ENCODE data around the gene SRXN1. TPM values are rescaled to one million over a fixed set of nuclear protein-coding genes. Genes with fewer than 3 reads are reported as not detected.

SRXN1 gene
- total and polyA plus RNA-seq, 8 donors = 6.4 to 40.1 (median 23.5) TPM

GRCh38 chr20:664151-664550 lies 11.2 kb upstream of the SRXN1 start:
- Histone ChIP-seq H3K9me3 (no peaks in the 10 kb centered on the region), H3K27ac (no peak overlapping the region), H3K4me3 (no peak overlapping the region), H3K4me1 (peaks cover 4 to 17% (median 7%) of the 10 kb centered on the region in 4 donors), H3K27me3 (peaks cover 15 to 99% (median 73%) of the 10 kb centered on the region in 3 donors), H3K36me3 (no peaks in the 10 kb centered on the region)
- no peak for DNase-seq
- TF ChIP-seq POLR2A (IDR thresholded peaks at IDR 0.05) (no peak), CTCF (IDR thresholded peaks at IDR 0.05) (no peak), POLR2AphosphoS5 (IDR thresholded peaks at IDR 0.05) (no peak), EP300 (IDR thresholded peaks at IDR 0.05) (no peak)
- 8 to 15% (median 9%) methylated on average over 20 to 60 of the region's 60 CpGs; no CpG with 5 or more reads in 1 of the 5 donors for WGBS, 5 donors
- intact Hi-C loops (cut with DNase I; ENCODE audit: low total_unique reads) = no loop called here

- peak overlapping the region in 1 of 4 donors; percentile 22 for H3K4me3 ChIP-seq
- H3K27ac ChIP-seq = no peak overlapping the region
- H3K36me3 ChIP-seq = no peaks in the 10 kb centered on the region
- TF ChIP-seq CTCF (IDR thresholded peaks at IDR 0.05) (no peak), POLR2A (IDR thresholded peaks at IDR 0.05) (no peak), POLR2AphosphoS5 (IDR thresholded peaks at IDR 0.05) (no peak), EP300 (IDR thresholded peaks at IDR 0.05) (no peak)
- no peaks in the 10 kb centered on the region for H3K9me3 ChIP-seq
- H3K27me3 ChIP-seq = peaks cover 15 to 100% (median 73%) of the 10 kb centered on the region in 3 donors
- intact Hi-C loops (cut with DNase I; ENCODE audit: low total_unique reads) = no loop called here
- H3K4me1 ChIP-seq = peaks cover 4 to 17% (median 7%) of the 10 kb centered on the region in 4 donors
- 5 to 6% (median 6%) methylated on average over 42 to 84 of the region's 84 CpGs for WGBS, 5 donors
- peak in 1 of 2 donors; percentile 59 for DNase-seq
Observed at GRCh38 chr20:663315-664090, 10.5 kb upstream of the SRXN1 start.

- no peak for DNase-seq
- 19 to 26% (median 21%) methylated on average over 15 to 16 of the region's 16 CpGs for WGBS, 5 donors
- H3K4me3 ChIP-seq = no peak overlapping the region
- H3K4me1 ChIP-seq = peaks cover 4 to 17% (median 7%) of the 10 kb centered on the region in 4 donors
- H3K36me3 ChIP-seq = no peaks in the 10 kb centered on the region
- no peaks in the 10 kb centered on the region for H3K9me3 ChIP-seq
- H3K27me3 ChIP-seq = peaks cover 15 to 100% (median 67%) of the 10 kb centered on the region in 3 donors
- TF ChIP-seq POLR2A (IDR thresholded peaks at IDR 0.05) = no peak
- no peak for TF ChIP-seq CTCF (IDR thresholded peaks at IDR 0.05)
- TF ChIP-seq POLR2AphosphoS5 (IDR thresholded peaks at IDR 0.05) = no peak
- TF ChIP-seq EP300 (IDR thresholded peaks at IDR 0.05) = no peak
- intact Hi-C loops (cut with DNase I; ENCODE audit: low total_unique reads) = no loop called here
- H3K27ac ChIP-seq = no peak overlapping the region
Observed at GRCh38 chr20:662277-663192, 9.5 kb upstream of the SRXN1 start.
